Activated T-cell treated with anti-CD3 and anti-CD28 coated beads for 1 hour (primary cell): ENCODE results near the gene RPL5.
A peak's percentile ranks its signal among the peaks of the same experiment; 100 is the strongest.
"Not testable (repeated sequence)": the region's sequence is repeated elsewhere in the genome, so short reads cannot be mapped to it uniquely, and the experiment has no call there.

Experiments used
- DNase-seq: peaks from one replicate; pipeline ENCODE4 v3.0.0-alpha.2; 2020; ENCODE audit warnings: low read depth

Gene RPL5

GRCh38 chr1:92831762-92832536, at the start of gene RPL5:
Gene RPL5 (plus strand): TSS chr1:92832040. CDS start chr1:92832115, 75 bp downstream.
- peak; percentile 94 for DNase-seq

GRCh38 chr1:92783550-92783949, 48.3 kb upstream of the RPL5 start:
- not testable (repeated sequence) for DNase-seq

GRCh38 chr1:92784021-92784638, 47.7 kb upstream of the RPL5 start:
- peak; percentile 1 for DNase-seq

GRCh38 chr1:92784639-92785500, 47.0 kb upstream of the RPL5 start, which contains the start of gene EVI5:
Gene EVI5 (minus strand): TSS chr1:92785108. CDS start chr1:92736546, 48,562 bp downstream.
- DNase-seq = peak; percentile 35

GRCh38 chr1:92786111-92786901, 45.5 kb upstream of the RPL5 start:
- no peak for DNase-seq

- no peak for DNase-seq
Observed at GRCh38 chr1:92790081-92790480, 41.8 kb upstream of the RPL5 start.

- DNase-seq = no peak
Observed at GRCh38 chr1:92790867-92791266, 41.0 kb upstream of the RPL5 start.

GRCh38 chr1:92791487-92792066, 40.3 kb upstream of the RPL5 start:
- DNase-seq = no peak

GRCh38 chr1:92792340-92792782, 39.5 kb upstream of the RPL5 start:
- DNase-seq = no peak

- DNase-seq = no peak
Observed at GRCh38 chr1:92795166-92795565, 36.7 kb upstream of the RPL5 start.

GRCh38 chr1:92797297-92797696, 34.5 kb upstream of the RPL5 start:
- no peak for DNase-seq

- DNase-seq = no peak
Observed at GRCh38 chr1:92797961-92798360, 33.9 kb upstream of the RPL5 start.

GRCh38 chr1:92803140-92803887, 28.5 kb upstream of the RPL5 start:
- no peak for DNase-seq

GRCh38 chr1:92804721-92805201, 27.1 kb upstream of the RPL5 start:
- no peak for DNase-seq

GRCh38 chr1:92805216-92805615, 26.6 kb upstream of the RPL5 start:
- DNase-seq = no peak

GRCh38 chr1:92808381-92808780, 23.5 kb upstream of the RPL5 start:
- DNase-seq = no peak

- DNase-seq = no peak
Observed at GRCh38 chr1:92816732-92817131, 15.1 kb upstream of the RPL5 start.

- DNase-seq = no peak
Observed at GRCh38 chr1:92817137-92817697, 14.6 kb upstream of the RPL5 start.

GRCh38 chr1:92817986-92818764, 13.7 kb upstream of the RPL5 start:
- no peak for DNase-seq
